ENCODE data around the gene GUCY1B1. TPM values are rescaled to one million over a fixed set of nuclear protein-coding genes. Genes with fewer than 3 reads are reported as not detected.

The GUCY1B1 gene
- total RNA-seq, 1 donor from 2014 or later, result 1.7 TPM

GRCh38 chr4:155751569-155751968 is 7.3 kb upstream of the GUCY1B1 start:
- Histone ChIP-seq H3K36me3 (ENCODE audit: control insufficient read depth, insufficient read depth, low read length) (no peaks in the 10 kb centered on the region), H3K27me3 (ENCODE audit: control insufficient read depth, insufficient read depth, low read length) (no peaks in the 10 kb centered on the region), H3K4me3 (ENCODE audit: low read depth, low read length) (no peak overlapping the region)
- no peak for TF ChIP-seq CTCF (IDR thresholded peaks at IDR 0.05; ENCODE audit: insufficient read depth, low read length, poor library complexity, severe bottlenecking)
- DNase-seq (ENCODE audit: low read depth), result no peak

- no peak for TF ChIP-seq CTCF (IDR thresholded peaks at IDR 0.05; ENCODE audit: insufficient read depth, low read length, poor library complexity, severe bottlenecking)
- Histone ChIP-seq H3K36me3 (ENCODE audit: control insufficient read depth, insufficient read depth, low read length) (no peaks in the 10 kb centered on the region), H3K4me3 (ENCODE audit: low read depth, low read length) (no peak overlapping the region), H3K27me3 (ENCODE audit: control insufficient read depth, insufficient read depth, low read length) (no peaks in the 10 kb centered on the region)
- no peak for DNase-seq (ENCODE audit: low read depth)
Measured at GRCh38 chr4:155757745-155758265, 1.0 kb upstream of the GUCY1B1 start.

- no peaks in the 10 kb centered on the region for H3K36me3 ChIP-seq (ENCODE audit: control insufficient read depth, insufficient read depth, low read length)
- no peak for DNase-seq (ENCODE audit: low read depth)
- H3K27me3 ChIP-seq (ENCODE audit: control insufficient read depth, insufficient read depth, low read length), result no peaks in the 10 kb centered on the region
- peak overlapping the region; percentile 88 for H3K4me3 ChIP-seq (ENCODE audit: low read depth, low read length)
- TF ChIP-seq CTCF (IDR thresholded peaks at IDR 0.05; ENCODE audit: insufficient read depth, low read length, poor library complexity, severe bottlenecking), result no peak
Measured at GRCh38 chr4:155759372-155760252, 791 bp downstream of the GUCY1B1 start.

- H3K4me3 ChIP-seq (ENCODE audit: low read depth, low read length), result no peak overlapping the region
- H3K36me3 ChIP-seq (ENCODE audit: control insufficient read depth, insufficient read depth, low read length), result no peaks in the 10 kb centered on the region
- no peaks in the 10 kb centered on the region for H3K27me3 ChIP-seq (ENCODE audit: control insufficient read depth, insufficient read depth, low read length)
- no peak for TF ChIP-seq CTCF (IDR thresholded peaks at IDR 0.05; ENCODE audit: insufficient read depth, low read length, poor library complexity, severe bottlenecking)
- DNase-seq (ENCODE audit: low read depth), result no peak
Measured at GRCh38 chr4:155761047-155761446, 2.2 kb downstream of the GUCY1B1 start.

- Histone ChIP-seq H3K4me3 (ENCODE audit: low read depth, low read length) (no peak overlapping the region), H3K36me3 (ENCODE audit: control insufficient read depth, insufficient read depth, low read length) (no peaks in the 10 kb centered on the region), H3K27me3 (ENCODE audit: control insufficient read depth, insufficient read depth, low read length) (no peaks in the 10 kb centered on the region)
- no peak for TF ChIP-seq CTCF (IDR thresholded peaks at IDR 0.05; ENCODE audit: insufficient read depth, low read length, poor library complexity, severe bottlenecking)
- DNase-seq (ENCODE audit: low read depth), result peak; percentile 48
Measured at GRCh38 chr4:155761916-155762315, 3.1 kb downstream of the GUCY1B1 start.

Data from kidney epithelial cell (primary cell).